Measurements from ENCODE around the gene HS3ST4.

HS3ST4 gene

DNA sequence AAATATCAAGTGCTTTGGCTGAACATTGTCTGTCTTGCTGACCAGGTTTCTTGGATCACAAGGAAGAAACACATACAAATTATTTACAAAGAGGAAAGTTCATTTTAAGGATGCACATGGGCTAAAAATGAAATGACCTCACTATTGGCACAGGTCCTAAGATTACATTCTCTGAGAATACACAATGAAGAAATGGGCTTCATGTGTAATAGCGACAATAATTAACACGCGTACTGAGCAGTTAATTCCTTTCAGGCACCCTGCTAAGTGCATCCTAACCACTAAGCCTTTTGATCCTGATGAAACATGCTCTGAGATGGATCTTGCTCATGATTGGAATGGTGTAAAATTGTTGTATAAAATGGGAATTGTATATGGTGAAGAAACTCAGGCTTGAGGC lies 429.0 kb downstream of the HS3ST4 start:
- no peak for DNase-seq

DNA sequence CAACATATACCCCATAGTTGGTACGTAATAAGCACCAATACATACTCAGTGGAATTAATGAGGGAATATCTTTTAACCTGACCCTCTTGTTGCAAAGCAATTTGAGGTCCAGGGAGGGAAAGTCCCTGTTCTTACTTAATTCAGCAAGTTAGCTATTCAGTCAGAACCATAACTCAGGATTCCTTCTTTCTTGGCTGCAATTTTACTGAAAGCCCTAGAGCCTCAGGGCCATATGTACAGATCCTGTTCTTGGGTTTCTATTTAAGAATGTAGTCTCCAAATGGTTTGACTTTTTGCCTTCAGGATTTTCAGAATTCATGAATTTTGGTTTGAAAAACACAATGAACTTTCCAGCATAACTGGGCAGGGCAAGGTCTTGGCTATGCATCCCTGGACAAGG lies 436.5 kb downstream of the HS3ST4 start:
- DNase-seq = no peak

DNA sequence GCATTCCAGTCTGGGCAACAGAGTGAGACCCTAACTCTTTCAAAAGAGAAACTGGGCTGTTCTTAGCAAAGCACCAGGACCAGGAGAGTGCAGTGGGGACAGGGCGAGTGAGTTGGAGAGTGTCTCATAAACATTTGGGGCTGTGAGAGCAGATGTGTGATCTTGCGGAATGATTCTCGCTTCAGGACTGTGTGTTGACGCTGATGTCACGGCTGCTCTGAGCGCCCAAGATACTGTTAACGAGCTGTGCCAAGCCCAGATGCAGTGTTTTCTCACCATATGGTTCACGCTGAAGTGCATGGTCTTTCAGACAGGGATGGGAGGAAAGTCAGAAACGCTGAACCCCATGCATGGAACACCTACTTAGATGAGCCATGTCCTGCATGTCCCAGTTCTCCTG lies 438.2 kb downstream of the HS3ST4 start:
- DNase-seq = no peak

DNA sequence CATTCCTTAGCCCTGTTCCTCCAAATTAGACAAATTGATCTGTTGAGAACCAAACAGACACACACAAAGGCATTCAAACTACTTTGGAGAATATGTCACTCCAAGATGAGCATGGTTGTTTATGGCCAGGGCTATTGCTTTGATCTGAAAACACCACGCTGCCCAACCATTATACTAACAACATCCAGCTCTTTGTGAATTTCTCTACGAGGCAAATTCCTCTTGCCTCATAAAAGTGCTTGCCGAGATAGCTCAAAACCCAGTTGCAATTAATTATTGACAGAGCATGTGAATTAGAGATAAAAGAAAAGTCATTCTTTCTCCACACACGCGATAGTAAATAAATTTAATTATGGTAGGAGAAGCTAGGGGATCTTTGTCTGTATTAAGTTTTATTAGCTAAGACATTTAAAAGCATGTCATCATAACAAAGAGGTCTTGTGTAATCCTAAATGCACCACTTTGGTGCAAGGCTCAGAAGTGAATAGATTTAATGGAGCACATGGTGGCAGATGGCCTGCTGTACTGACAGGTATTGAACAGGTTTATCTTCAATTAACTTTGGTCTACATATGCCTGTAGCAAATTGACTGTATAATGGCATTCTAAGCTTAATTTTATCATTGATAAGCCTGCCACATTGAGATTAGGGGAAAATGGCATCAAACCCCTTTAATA lies 441.8 kb downstream of the HS3ST4 start:
- no peak for DNase-seq

DNA sequence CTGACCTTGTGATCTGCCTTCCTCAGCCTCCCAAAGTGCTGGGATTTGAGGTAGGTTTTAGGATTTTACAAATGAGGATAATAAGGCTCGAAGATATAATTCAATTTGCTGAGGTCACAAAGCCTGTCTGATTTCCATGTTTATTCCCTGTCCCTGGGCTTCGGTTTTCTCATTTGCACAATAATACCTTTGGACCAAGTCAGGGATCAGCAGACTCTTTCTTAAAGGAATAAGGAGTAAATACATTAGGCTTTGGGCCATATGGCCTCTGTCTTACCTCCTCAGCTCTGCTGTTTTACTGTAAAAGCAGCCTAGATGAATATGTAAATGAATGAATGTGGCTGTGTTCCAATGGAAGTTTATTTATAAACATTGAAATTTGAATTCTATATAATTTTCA lies 442.8 kb downstream of the HS3ST4 start:
- DNase-seq = no peak

DNA sequence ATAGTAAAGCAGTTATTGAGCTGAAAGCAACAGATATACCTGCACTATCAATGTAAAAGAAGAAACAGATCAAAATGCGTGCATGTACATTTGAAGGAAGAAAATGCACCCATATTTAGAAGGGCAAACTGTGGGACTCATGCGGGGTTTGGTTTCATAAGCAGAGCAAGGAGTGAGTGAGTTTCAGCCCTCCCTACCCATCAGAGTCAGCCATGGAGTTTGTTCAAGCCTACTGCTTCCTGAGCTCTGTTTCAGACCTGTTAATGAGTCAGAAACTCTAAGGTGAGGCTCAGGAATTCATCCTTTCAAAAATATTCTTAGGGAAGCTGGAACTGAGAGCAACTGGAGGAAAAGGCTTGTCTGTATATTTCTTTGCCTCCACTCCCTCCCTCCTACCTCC lies 446.2 kb downstream of the HS3ST4 start:
- DNase-seq = no peak

DNA sequence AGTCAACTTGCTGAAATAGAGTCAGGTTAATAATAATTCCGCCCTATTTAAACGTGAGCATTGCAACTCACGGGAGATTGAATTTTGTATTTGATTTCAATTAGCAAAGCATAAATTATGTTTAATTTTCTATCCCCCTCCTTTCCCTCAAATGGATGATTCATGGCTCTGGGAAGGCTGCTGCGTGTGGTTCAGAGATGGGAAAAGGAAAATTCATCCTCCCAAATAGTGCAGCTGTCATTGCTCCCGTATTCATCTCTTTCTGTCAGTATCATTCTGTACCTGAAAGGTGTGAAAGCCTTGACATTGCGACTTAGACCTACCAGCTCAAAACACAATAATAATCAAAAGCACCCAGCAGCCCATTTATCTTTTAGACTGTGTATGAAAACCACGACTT lies 447.3 kb downstream of the HS3ST4 start:
- DNase-seq = no peak

DNA sequence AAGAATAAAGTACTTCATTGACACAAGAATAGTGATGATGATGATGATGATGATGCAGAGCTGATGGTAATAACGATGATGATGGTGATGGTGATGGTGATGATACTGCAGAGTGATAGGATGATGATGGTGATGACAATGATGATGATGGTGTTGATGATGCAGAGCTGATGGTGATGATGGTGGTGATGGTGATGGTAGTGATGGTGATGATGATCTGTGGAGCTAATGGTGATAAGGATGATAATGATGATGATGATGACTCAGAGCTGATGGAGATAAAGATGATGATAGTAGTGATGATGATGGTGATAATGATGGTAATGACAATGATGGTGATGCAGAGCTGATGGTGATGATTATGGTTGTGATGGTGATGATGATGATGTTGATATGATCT lies 448.1 kb downstream of the HS3ST4 start:
- DNase-seq = no peak

DNA sequence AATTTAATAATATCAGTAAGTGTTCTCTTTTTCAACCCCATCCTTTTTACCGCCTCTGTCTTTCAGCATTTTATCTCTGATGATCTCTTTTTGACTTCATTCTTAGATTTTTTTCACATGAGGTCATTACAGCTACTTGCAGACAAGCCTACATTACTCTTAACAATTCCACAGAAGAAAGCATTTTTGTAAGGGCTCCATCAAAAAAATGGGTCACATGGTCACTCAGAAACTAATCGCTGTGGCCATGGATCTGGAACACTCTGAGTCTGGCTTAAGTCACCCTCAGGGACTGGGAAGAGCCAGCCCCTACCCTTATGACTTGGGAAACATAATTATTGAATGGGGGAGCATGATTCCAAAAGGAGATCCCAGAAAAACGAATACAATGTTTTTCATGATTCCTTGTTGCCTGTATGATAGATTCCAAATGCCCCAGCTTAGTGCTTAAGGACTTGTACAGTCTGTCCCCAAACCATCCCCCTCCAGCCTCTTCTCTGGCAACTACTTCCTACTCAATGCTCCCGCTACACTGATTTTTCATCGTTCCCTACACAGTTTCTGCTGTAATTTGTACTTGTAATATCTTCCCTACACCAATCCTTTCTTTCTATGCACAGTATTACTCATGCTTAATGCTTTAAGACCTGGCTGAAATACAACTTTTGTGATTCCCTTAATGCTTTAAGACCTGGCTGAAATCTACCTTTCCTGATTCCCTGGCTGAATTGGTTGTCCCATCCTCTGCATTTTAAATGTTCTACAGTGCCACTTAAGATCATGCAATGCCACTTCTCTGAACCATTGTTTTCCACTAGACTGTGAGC lies 457.8 kb downstream of the HS3ST4 start:
- no peak for DNase-seq

DNA sequence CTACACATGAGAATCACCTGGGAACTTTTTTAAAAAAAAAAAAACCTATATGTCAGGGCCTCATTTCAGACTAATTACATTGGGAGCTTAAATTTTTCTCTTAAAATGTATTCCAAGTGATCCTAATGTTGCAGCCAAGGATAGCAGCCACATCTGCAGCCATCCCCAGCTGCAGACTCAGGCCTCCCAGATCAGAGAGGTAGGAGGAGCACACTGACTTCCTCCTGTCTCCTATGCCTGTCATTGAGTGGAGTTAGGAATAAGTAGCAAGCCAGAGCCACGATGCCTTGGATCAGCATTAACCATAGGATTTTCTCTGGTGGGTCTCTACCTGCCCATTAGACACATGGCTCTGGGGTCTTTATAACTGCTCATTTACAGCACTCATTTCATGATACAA lies 463.5 kb downstream of the HS3ST4 start:
- no peak for DNase-seq

DNA sequence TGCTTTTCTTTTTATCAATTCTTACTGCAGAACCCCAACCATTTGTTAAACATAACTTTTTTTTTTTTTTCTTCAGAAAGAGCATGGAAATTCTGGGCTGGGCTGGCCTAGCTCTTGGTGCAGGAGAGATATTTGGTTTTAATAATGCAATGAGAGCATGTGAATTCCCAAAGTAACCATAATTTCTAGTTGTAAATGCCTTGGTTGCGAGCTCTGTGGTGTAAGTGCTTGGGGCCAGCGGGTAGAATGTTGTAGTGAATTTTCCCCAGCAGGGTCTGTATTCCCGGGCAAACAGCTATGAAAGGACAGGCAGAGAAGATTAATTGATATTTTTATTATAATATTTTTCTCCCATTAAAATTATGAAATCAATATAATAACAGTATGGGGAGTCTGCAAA lies 465.6 kb downstream of the HS3ST4 start:
- no peak for DNase-seq

DNA sequence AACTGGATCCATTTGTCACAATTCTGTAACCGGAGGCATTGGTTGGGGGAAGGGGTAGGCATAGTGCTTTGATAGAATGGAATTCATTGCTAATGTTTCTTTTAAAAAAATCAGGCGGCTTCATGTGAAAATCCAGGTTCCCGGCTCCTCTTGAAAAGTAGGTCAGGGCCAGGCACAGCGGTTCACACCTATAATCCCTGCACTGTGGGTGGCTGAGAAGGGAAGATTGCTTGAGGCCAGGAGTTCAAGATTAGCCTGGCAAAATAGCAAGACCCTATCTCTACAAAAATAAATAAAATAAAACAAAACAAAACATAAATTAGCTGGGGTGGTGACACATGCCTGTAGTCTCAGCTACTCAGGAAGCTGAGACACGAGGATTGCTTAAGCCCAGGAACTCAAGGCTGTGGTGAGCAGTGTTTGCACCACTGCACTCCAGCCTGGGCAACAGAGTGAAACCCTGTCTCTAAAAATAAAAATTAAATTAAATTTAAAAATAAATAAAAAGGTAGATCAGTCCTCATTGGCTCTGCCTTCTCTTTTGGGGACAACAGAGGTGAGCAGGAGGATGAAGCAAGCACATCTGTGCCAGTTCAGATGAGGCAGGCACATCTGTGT lies 466.5 kb downstream of the HS3ST4 start:
- DNase-seq = no peak

DNA sequence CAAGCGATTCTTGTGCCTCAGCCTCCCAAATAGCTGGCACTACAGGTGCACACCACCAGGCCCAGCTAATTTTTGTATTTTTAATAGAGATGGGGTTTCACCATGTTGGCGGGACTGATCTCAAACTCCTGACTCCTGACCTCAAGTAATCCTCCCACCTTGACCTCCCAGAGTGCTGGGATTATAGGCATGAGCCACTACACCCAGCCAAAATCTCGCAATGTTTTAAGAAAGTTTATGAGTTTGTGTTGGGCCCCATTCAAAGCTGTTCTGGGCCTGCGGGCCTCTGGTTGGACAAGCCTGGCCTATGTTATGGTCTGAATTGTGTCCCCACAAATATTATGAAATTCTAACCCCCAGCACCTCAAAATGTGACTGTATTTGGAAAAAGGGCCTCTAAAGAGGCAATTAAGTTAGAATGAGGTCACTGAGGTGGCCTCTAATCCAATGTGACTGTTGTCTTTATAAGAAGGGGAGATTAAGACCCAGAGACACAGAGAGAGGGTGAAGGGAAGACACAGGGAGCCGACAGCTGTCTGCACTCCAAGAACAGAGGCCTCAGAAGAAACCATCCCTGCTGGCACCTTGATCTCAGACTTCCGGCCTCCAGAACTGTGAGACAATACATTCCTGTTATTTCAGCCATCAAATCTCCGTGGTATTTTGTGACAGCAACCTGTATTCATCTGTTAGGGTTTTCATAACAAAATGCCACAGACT lies 469.9 kb downstream of the HS3ST4 start:
- DNase-seq = no peak

DNA sequence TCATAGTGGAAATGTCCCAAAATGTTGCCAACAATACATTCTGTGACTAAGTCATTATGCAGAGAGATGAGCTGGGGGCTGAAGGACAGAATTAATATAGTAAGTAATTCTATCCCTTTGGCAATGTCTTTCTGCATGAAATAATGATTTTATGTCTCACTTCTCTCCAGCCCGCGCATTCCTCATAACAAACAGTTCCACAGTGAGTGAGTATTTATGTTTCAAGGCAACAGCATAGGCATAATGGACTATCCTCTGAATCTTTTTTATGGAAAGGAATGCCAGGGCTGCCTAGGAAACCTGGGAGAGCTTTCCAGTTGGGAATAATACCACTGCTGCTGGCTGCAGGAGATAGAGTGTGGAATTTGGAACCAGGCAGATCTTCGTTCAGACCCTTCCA lies 477.7 kb downstream of the HS3ST4 start:
- peak; percentile 4 to 16 for DNase-seq

DNA sequence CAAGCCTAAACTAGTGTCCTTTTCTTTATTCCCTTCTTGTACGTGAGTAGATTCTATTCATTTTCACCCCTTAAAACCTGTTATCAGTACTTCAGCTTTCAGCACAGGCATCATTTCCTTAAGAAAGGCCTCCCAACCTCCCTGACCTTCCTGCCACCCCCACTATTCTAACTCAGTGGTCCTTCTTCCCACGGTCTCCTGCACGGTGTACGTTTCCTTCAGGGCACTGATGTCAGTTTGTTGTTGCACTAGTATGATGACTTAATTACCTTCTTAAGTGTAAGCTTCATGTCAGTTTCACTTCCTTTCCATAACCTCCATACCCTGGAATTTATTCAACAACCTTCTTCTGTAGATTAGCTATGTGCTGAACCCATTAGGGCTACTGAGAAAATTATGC lies 484.2 kb downstream of the HS3ST4 start:
- DNase-seq = no peak

DNA sequence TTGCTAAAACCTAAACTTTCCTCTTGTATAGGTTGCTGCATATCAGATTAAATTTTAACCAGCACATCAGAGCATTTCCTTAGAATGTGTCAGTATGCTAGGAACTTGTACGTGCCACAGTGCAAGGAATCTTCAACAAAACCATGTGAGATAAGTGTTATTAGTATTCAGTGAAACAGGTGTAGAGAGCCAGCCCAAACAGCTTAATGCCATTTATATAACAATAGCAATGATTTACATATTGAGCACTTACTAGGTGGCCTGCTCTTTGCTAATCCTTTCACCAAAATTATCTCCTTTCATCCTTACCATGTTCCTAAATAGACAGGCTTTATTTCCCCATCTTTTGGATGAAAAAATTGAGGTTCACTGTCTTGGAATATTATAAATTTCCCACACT lies 485.7 kb downstream of the HS3ST4 start:
- DNase-seq = no peak

DNA sequence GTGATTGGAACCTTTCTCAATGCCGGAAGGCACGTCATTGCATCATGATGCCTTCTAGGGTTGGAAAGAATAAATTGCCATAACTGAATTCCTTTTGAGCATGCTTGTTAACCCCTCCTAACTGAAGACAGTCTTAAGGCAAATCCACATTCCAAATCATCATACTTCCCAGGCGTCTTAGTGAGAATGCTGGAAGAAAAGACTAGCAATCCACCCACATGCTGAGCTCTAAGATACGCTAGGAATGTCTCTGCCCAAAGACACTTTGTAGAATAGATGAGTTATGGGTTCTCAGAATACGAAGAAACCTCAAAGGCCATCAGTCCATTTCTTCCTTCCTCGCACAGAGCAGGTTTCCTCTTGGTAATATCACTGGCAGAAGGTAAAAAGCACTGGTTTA lies 486.5 kb downstream of the HS3ST4 start:
- DNase-seq = no peak

DNA sequence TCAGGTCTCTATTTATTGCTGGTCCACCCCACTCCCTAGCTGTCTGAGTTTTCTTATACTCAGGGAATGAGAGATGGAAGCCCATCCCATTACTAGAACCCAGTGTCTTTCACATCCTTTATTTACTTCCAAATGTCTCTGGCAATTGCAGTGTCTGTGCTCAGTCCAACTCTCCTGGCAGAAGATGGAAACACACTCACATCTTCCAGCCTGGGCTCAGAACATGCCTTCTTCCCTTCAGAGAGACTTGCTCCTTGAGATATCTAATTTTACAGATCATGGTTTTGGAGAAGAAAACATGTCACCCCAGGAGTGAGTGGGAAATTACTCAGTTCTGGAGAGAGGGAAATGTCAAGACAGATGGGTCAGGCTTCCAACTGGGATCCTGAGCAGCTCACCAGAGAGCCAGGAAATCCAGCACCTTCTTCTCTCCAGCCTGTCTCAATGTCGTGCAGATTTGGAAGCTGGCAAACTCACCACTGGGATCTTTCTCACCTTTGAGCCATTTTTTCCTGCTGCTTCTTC lies 494.4 kb downstream of the HS3ST4 start:
- DNase-seq = no peak
